Measurements from ENCODE around the gene STAB1. TPM values are rescaled to one million over a fixed set of nuclear protein-coding genes. Genes with fewer than 3 reads are reported as not detected.

The STAB1 gene
- total and polyA plus RNA-seq, 2 of the 13 experiments (the other 11 are each of a cell fraction or from before 2014, with no cell fraction given) = 0.09 to 0.34 TPM

GRCh38 chr3:52507359-52507758, 12.2 kb downstream of the STAB1 start:
- no peaks in the 10 kb centered on the region for H3K9me3 ChIP-seq (ENCODE audit: low read length)
- ATAC-seq (peak; percentile 60), FAIRE-seq (no peak), DNase-seq (ENCODE audit: low spot score) (peak; percentile 63)
- BruUV-seq (replicated peaks) = no TSS peak
- H3K9ac ChIP-seq (ENCODE audit: insufficient read depth, low read depth, low read length) = no peak overlapping the region
- no peaks in the 10 kb centered on the region for H3K79me2 ChIP-seq (ENCODE audit: insufficient read depth, low read length)
- no peaks in the 10 kb centered on the region for H3K36me3 ChIP-seq (replicated peaks in 1 of 2; ENCODE audit: control insufficient read depth in 1 of 2, insufficient read depth in 2 of 2, low read length in 2 of 2)
- in situ Hi-C loops (cut with HindIII; ENCODE audit: extremely low pct_ligation_motif_present, low pct_unique_long_range_greater_than_20kb) = no loop called here
- ChIA-PET CTCF (ENCODE audit: low intra/inter-chr PET ratio, low total read pairs) (no interaction called here), POLR2A (interaction anchor here (0.8 to 1.4 kb wide), 2 partner anchors 8 to 29 kb away, joined by 3 read pairs; partner anchors contain the start of gene UQCC5)
- H3K27me3 ChIP-seq (ENCODE audit: control insufficient read depth in 1 of 2, insufficient read depth in 2 of 2, low read length in 2 of 2) = peaks cover 5 to 53% of the 10 kb centered on the region in 2 experiments; a peak in 3 of 5 replicates
- no peak overlapping the region for H3K27ac ChIP-seq (ENCODE audit: extremely low read length, insufficient read depth, low read length)
- no peak overlapping the region for H3K4me3 ChIP-seq (replicated peaks in 1 of 3; ENCODE audit: insufficient read depth in 1 of 3, low read depth in 2 of 3, low read length in 3 of 3)
- 3% methylated on average over 5 of the region's 5 CpGs for WGBS (ENCODE audit: low lambda C conversion rate)
- H3K4me2 ChIP-seq (ENCODE audit: low read depth, low read length) = no peak overlapping the region; the same call in 1 of the 2 replicates
- no peak overlapping the region for H2AFZ ChIP-seq (ENCODE audit: low read length)
- intact Hi-C loops (cut with micrococcal nuclease; ENCODE audit: unreplicated experiment) = no loop called here
- H3K4me1 ChIP-seq (ENCODE audit: insufficient read depth, low read length) = peaks cover 19% of the 10 kb centered on the region
- no peaks in the 10 kb centered on the region for H4K20me1 ChIP-seq (ENCODE audit: insufficient read depth, low read length)
- no peak; the same call in 1 of the 2 replicates for TF ChIP-seq ETV5 (CRISPR knock-in tag; IDR thresholded peaks at IDR 0.05; ENCODE audit: borderline replicate concordance)
- peak; percentile 21; the same call in 1 of the 2 replicates for TF ChIP-seq UBTF (CRISPR knock-in tag; IDR thresholded peaks at IDR 0.05)
- TF ChIP-seq HIC2 (CRISPR knock-in tag; IDR thresholded peaks at IDR 0.05; ENCODE audit: low read depth) = peak; percentile 56; the same call in 1 of the 2 replicates
- peak; percentile 47; the same call in 1 of the 2 replicates for TF ChIP-seq SAP130 (CRISPR knock-in tag; IDR thresholded peaks at IDR 0.05; ENCODE audit: low read depth)
- no peak for TF ChIP-seq ZNF562 (CRISPR knock-in tag; IDR thresholded peaks at IDR 0.05; ENCODE audit: borderline replicate concordance)
- peak; percentile 98 for TF ChIP-seq ZNF18 (CRISPR knock-in tag; IDR thresholded peaks at IDR 0.05; ENCODE audit: insufficient replicate concordance)
- TF ChIP-seq TEAD3 (CRISPR knock-in tag; optimal IDR thresholded peaks at IDR 0.05; ENCODE audit: borderline replicate concordance) = peak; percentile 12
- peak; percentile 37; the same call in 1 of the 2 replicates for TF ChIP-seq ZBTB26 (CRISPR knock-in tag; IDR thresholded peaks at IDR 0.05; ENCODE audit: borderline replicate concordance)
- TF ChIP-seq ZSCAN25 (CRISPR knock-in tag; IDR thresholded peaks at IDR 0.05) = peak; percentile 95
- TF ChIP-seq ZNF160 (CRISPR knock-in tag; IDR thresholded peaks at IDR 0.05) = no peak
- TF ChIP-seq FOXP1 (IDR thresholded peaks at IDR 0.05) = no peak
- 0 out of 2 replicates have a peak, but pooled peaks have one; percentile 16 for TF ChIP-seq FOXP1 (CRISPR knock-in tag; IDR thresholded peaks at IDR 0.05)
- no peak for TF ChIP-seq SP140L (CRISPR knock-in tag; IDR thresholded peaks at IDR 0.05; ENCODE audit: borderline replicate concordance)
- no peak for TF ChIP-seq DMAP1 (CRISPR knock-in tag; IDR thresholded peaks at IDR 0.05)
- TF ChIP-seq RARA (CRISPR knock-in tag; IDR thresholded peaks at IDR 0.05) = peak; percentile 27; the same call in 1 of the 2 replicates
- peak; percentile 40; the same call in 1 of the 2 replicates for TF ChIP-seq TFE3 (CRISPR knock-in tag; IDR thresholded peaks at IDR 0.05)
- TF ChIP-seq FOXA3 (CRISPR knock-in tag; IDR thresholded peaks at IDR 0.05) = peak; percentile 28; the same call in 1 of the 2 replicates
- TF ChIP-seq ZFP36L2 (CRISPR knock-in tag; IDR thresholded peaks at IDR 0.05) = no peak

All from HepG2 (cell line).